K562 (cell line): ENCODE results near the gene KIT. TPM values are rescaled to one million over a fixed set of nuclear protein-coding genes. Genes with fewer than 3 reads are reported as not detected.
A peak's percentile ranks its signal among the peaks of the same experiment; 100 is the strongest.

ENCODE experiments used
- ATAC-seq: fragments of 200-7000 bp; cut with Tn5 transposase; 3 replicates; pipeline ENCODE4 v1.9.1; 2020; ENCODE audit warnings: moderate library complexity
- BruUV-seq: library from RNA; stranded (reverse); fragments of 400-500 nt; replicated peaks from 2 replicates; lab custom pipeline; 2021; lab: Mats Ljungman, UMichigan
- CTCF ChIA-PET: fragments of 300-600 bp; formaldehyde crosslinking; extraction: SDS; loops from one replicate; lab custom pipeline; 2021; ENCODE audit warnings: low intra/inter-chr PET ratio; lab: Yijun Ruan, JAX
- POLR2A ChIA-PET: fragments of 300-600, 350-650 bp; sonication (Branson Sonifier 250); formaldehyde crosslinking; extraction: SDS; loops from one replicate; lab custom pipeline; 2021; ENCODE audit warnings: antibody characterized with exemption, inconsistent platforms; lab: Yijun Ruan, JAX
- DNase-seq, 4 experiments: peaks; one replicate each; pipeline versions ENCODE4 v3.0.0 to v3.0.0-alpha.2; 2011 to 2018; ENCODE audit warnings: low spot score in 3 of 4, mixed read lengths in 3 of 4; ENCODE audit errors: extremely low read depth in 1 of 4
- FAIRE-seq: peaks from 2 replicates; lab custom pipeline; 2011; peaks lifted over from hg19 to GRCh38; lab: Jason Lieb, UNC
- H2AFZ ChIP-seq: 2 replicates; pipeline ENCODE4 v1.6.0; 2011; ENCODE audit warnings: low read depth, low read length, control low read depth, inconsistent platforms
- H3K27ac ChIP-seq: fragments of 200-600 bp; 3 replicates; pipeline ENCODE4 v1.8.0; 2011; ENCODE audit warnings: low read depth, mild to moderate bottlenecking, control low read depth, inconsistent platforms, low read length, moderate library complexity, mixed read lengths; ENCODE audit errors: extremely low read depth
- H3K27me3 ChIP-seq, 2 experiments: fragments of 300-600 bp in 1 of 2; 2 replicates in 1 of 2; 3 replicates in 1 of 2; pipeline versions ENCODE4 v1.6.0 to v1.8.0; 2011; ENCODE audit warnings: inconsistent platforms in 2 of 2, low read length in 2 of 2, mild to moderate bottlenecking in 1 of 2, mixed read lengths in 1 of 2, moderate library complexity in 1 of 2; ENCODE audit not compliant: control insufficient read depth in 2 of 2, insufficient read depth in 2 of 2
- H3K36me3 ChIP-seq: fragments of 300-600 bp; 3 replicates; pipeline ENCODE4 v1.8.0; 2011; ENCODE audit warnings: mild to moderate bottlenecking, low read length, inconsistent platforms; ENCODE audit not compliant: control insufficient read depth, insufficient read depth
- H3K4me1 ChIP-seq, 2 experiments: fragments of 200-600 bp in 1 of 2; replicated peaks in 1 of 2; 2 replicates in 1 of 2; 3 replicates in 1 of 2; pipeline versions ENCODE4 v1.5.1 to v1.8.0; 2011; ENCODE audit warnings: inconsistent platforms in 2 of 2, low read length in 2 of 2, mild to moderate bottlenecking in 1 of 2, mixed read lengths in 1 of 2, moderate library complexity in 1 of 2; ENCODE audit not compliant: control insufficient read depth in 2 of 2, insufficient read depth in 2 of 2
- H3K4me2 ChIP-seq: 2 replicates; pipeline ENCODE4 v1.6.1; 2011; ENCODE audit warnings: low read length, control low read depth, inconsistent platforms, mixed read lengths; ENCODE audit not compliant: insufficient read depth
- H3K4me3 ChIP-seq: fragments of 200-600 bp; sonication (generic), shearing (Covaris generic); 2 replicates; pipeline ENCODE4 v1.5.1; 2016; ENCODE audit warnings: control low read depth, inconsistent platforms
- H3K79me2 ChIP-seq: fragments of 200-600 bp; 3 replicates; pipeline ENCODE4 v1.8.0; 2011; ENCODE audit warnings: low read length, inconsistent platforms; ENCODE audit not compliant: control insufficient read depth, insufficient read depth
- H3K9ac ChIP-seq, 2 experiments: 2 replicates each; pipeline versions ENCODE4 v1.6.0 to v1.6.1; 2011; ENCODE audit warnings: low read depth in 2 of 2, low read length in 2 of 2, control low read depth in 1 of 2, inconsistent platforms in 1 of 2, mild to moderate bottlenecking in 1 of 2, mixed read lengths in 1 of 2; ENCODE audit not compliant: insufficient read depth in 1 of 2
- H3K9me1 ChIP-seq: one replicate; pipeline ENCODE4 v1.6.0; 2011; ENCODE audit warnings: inconsistent platforms, mild to moderate bottlenecking, low read length, moderate library complexity; ENCODE audit not compliant: control insufficient read depth, insufficient read depth
- H3K9me3 ChIP-seq: replicated peaks from 2 replicates; pipeline ENCODE4 v1.5.1; 2011; ENCODE audit warnings: low read depth, low read length, inconsistent platforms; ENCODE audit not compliant: control insufficient read depth, insufficient read depth
- H4K20me1 ChIP-seq: replicated peaks from 2 replicates; pipeline ENCODE4 v1.6.1; 2011; ENCODE audit warnings: low read length, inconsistent platforms, mixed read lengths; ENCODE audit not compliant: control insufficient read depth, insufficient read depth
- CBFA2T2 ChIP-seq: fragments of 450-650 bp; conservative IDR thresholded peaks from 2 replicates; pipeline ENCODE4 v1.6.1; 2017; ENCODE audit warnings: mild to moderate bottlenecking
- CEBPG ChIP-seq, 3 experiments: fragments of 200-800 bp in 1 of 3; sonication (Bioruptor generic) in 1 of 3; sonication (generic) in 1 of 3; formaldehyde crosslinking in 1 of 3; IDR thresholded peaks in 2 of 3; conservative IDR thresholded peaks in 1 of 3; 2 replicates each; pipeline versions ENCODE4 v1.6.1 to v1.8.0; 2016 to 2022; ENCODE audit warnings: missing compliant biosample characterization in 2 of 3, missing genetic modification characterization in 2 of 3, mild to moderate bottlenecking in 1 of 3, missing genetic modification reagents in 1 of 3
- HNRNPL ChIP-seq: fragments of 200-400 bp; formaldehyde crosslinking; IDR thresholded peaks from 2 replicates; pipeline ENCODE4 v1.6.1; 2017; ENCODE audit warnings: low read depth, mild to moderate bottlenecking, low read length
- POLR2H ChIP-seq: IDR thresholded peaks from 2 replicates; pipeline ENCODE4 v1.6.1; 2016; ENCODE audit warnings: missing genetic modification characterization, low read depth, mild to moderate bottlenecking, control low read depth, missing compliant biosample characterization, moderate library complexity
- TRIM24 ChIP-seq, 2 experiments: fragments of 450-650 bp; IDR thresholded peaks; 2 replicates each; pipeline ENCODE4 v1.6.1; 2016
- WGBS: fragments of 100-300 bp; shearing (Covaris generic); methylation state at CpG from one replicate; pipeline ENCODE4 v1.1.6; 2016; ENCODE audit warnings: low coverage, mixed read lengths; ENCODE audit not compliant: insufficient coverage; ENCODE audit errors: missing lambda C conversion rate; 5-methylcytosine and 5-hydroxymethylcytosine counted together
- in situ Hi-C: fragments of 300-500 bp; cut with MboI; formaldehyde crosslinking; loops from 4 replicates; pipeline ENCODE4 v1.15.0; 2018; ENCODE audit warnings: inconsistent platforms, mixed read lengths
- intact Hi-C: fragments of 100-400 bp; cut with micrococcal nuclease; formaldehyde crosslinking; loops from 2 replicates; pipeline ENCODE4 v1.14.2; 2022
- polyA plus RNA-seq, 8 experiments: library from polyadenylated mRNA; depleted of rRNA in 4 of 8; stranded (reverse) in 5 of 8; unstranded in 3 of 8; fragments of >200 nt; fragmentation: Nextera tagmentation in 2 of 8; fragmentation: Illumina TruSeq in 1 of 8; extraction: Ambion mirVana in 2 of 8; extraction: Trizol in 1 of 8; gene quantifications; 2 replicates each; pipeline versions ENCODE4 v1.2.1 to v1.2.3, GENCODE V29; 2011 to 2014; ENCODE audit warnings: inconsistent platforms in 1 of 8, missing spikeins in 1 of 8
- total RNA-seq, 7 experiments: library from RNA; depleted of rRNA in 6 of 7; stranded (reverse); fragments of >200 nt in 6 of 7; fragmentation: Illumina TruSeq in 2 of 7; extraction: Trizol in 2 of 7; gene quantifications; 2 replicates each; pipeline versions ENCODE4 v1.2.1 to v1.2.3, GENCODE V29; 2011 to 2021; ENCODE audit warnings: low replicate concordance in 1 of 7

Gene KIT
- total and polyA plus RNA-seq, 9 of the 15 experiments (the other 6 are each of a cell fraction or from before 2014, with no cell fraction given) = 0.27 to 5.6 (median 0.57) TPM

DNA sequence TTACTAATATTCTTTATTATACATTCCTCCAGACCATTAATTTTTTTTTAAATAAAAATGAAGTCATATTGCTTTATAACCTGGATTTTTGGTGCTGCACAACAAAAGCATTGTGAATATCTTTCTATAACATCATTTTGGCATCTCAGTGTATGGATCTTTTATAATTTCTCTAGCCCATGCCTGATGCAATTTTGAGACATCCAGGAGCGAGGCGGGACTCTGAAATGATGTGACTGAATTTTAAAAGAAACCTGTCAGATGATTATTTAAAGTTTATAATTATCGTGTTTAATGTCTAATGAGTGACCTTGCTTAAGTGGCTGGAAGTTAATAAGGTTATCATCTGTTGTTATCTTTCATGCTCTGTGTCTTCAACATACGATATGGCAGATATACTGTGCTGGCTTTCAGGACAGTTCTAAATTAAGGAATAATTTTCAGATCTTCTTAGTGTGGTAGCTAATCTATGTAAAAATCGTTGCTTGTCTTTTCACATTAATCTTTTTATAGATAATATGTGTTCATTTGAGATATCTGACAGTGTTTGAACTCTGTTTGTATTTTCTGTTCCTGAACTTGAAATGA is 58.8 kb downstream of the KIT start:
- DNase-seq = no peak
- H3K9ac ChIP-seq = no peak overlapping the region
- H3K27me3 ChIP-seq = peaks cover 4 to 6% of the 10 kb centered on the region in 2 experiments; a peak in 3 of 5 replicates
- BruUV-seq = no TSS peak
- no peak overlapping the region for H3K4me2 ChIP-seq
- POLR2A ChIA-PET = interaction anchor here (0.6 to 1.1 kb wide), 2 partner anchors 8 to 11 kb away, joined by 3 to 5 read pairs; no protein-coding TSS in a partner anchor
- H3K79me2 ChIP-seq = no peaks in the 10 kb centered on the region
- no peak for ATAC-seq
- CTCF ChIA-PET = no interaction called here
- H3K4me1 ChIP-seq = no peaks in the 10 kb centered on the region
- no peak overlapping the region for H3K27ac ChIP-seq
- no peak overlapping the region for H2AFZ ChIP-seq
- no peaks in the 10 kb centered on the region for H3K9me1 ChIP-seq
- intact Hi-C loops (no loop called here), in situ Hi-C loops (no loop called here)
- no peaks in the 10 kb centered on the region; the same call in 1 of the 2 replicates for H4K20me1 ChIP-seq
- TF ChIP-seq CEBPG (CRISPR knock-in tag; IDR thresholded peaks at IDR 0.05) = no peak
- TF ChIP-seq CEBPG (tag; conservative IDR thresholded peaks at IDR 0.05 in 1 of 2, IDR thresholded peaks at IDR 0.05 in 1 of 2) = peak; percentile 37 to 40; a peak in 2 of 4 replicates
- no peak for TF ChIP-seq CBFA2T2
- TF ChIP-seq POLR2H = 0 out of 2 replicates have a peak, but pooled peaks have one; percentile 14
- TF ChIP-seq HNRNPL = no peak
- TF ChIP-seq TRIM24 (IDR thresholded peaks at IDR 0.05) = peak; percentile 51 to 66; a peak in 2 of 4 replicates
- no peaks in the 10 kb centered on the region for H3K36me3 ChIP-seq
- no peaks in the 10 kb centered on the region for H3K9me3 ChIP-seq
- 8% methylated on average over 5 of the region's 5 CpGs for WGBS
- no peak overlapping the region for H3K4me3 ChIP-seq
- no peak for FAIRE-seq
